Chondrocyte (in vitro differentiated cells): Measurements from ENCODE around the gene KIF6. TPM values are rescaled to one million over a fixed set of nuclear protein-coding genes. Genes with fewer than 3 reads are reported as not detected.

Source experiments
- DNase-seq: peaks from one replicate; pipeline ENCODE4 v3.0.0; 2021; ENCODE audit warnings: mixed read lengths, low spot score
- H3K27ac Mint-ChIP-seq: one replicate; pipeline ENCODE4 v1.8.0; 2021; ENCODE audit warnings: mild to moderate bottlenecking, moderate library complexity, mixed read lengths; ENCODE audit not compliant: unreplicated experiment
- H3K27me3 Mint-ChIP-seq: 2 replicates; pipeline ENCODE4 v1.8.0; 2021; ENCODE audit warnings: low read depth, mixed read lengths
- H3K36me3 Mint-ChIP-seq: 2 replicates; pipeline ENCODE4 v1.8.0; 2021; ENCODE audit warnings: low read depth, mixed read lengths
- H3K4me1 Mint-ChIP-seq: 2 replicates; pipeline ENCODE4 v1.8.0; 2021; ENCODE audit warnings: low read depth, mild to moderate bottlenecking, mixed read lengths
- H3K4me3 Mint-ChIP-seq: one replicate; pipeline ENCODE4 v1.8.0; 2021; ENCODE audit warnings: mild to moderate bottlenecking, moderate library complexity, mixed read lengths; ENCODE audit not compliant: unreplicated experiment
- H3K9me3 Mint-ChIP-seq: 2 replicates; pipeline ENCODE4 v1.8.0; 2021; ENCODE audit warnings: low read depth, mixed read lengths
- total RNA-seq: library from RNA; stranded (reverse); gene quantifications from 3 replicates; pipeline ENCODE4 v1.2.1, GENCODE V29; 2021
- TF ChIP-seq, protein P1 (sequence below): fragments of 200-600 bp; sonication (generic); IDR thresholded peaks from 2 replicates; pipeline ENCODE4 v1.5.0; 2021; ENCODE audit warnings: antibody characterized with exemption, mild to moderate bottlenecking, moderate library complexity

Gene KIF6
- total RNA-seq, 1 donor from 2014 or later, result 0.62 TPM

DNA sequence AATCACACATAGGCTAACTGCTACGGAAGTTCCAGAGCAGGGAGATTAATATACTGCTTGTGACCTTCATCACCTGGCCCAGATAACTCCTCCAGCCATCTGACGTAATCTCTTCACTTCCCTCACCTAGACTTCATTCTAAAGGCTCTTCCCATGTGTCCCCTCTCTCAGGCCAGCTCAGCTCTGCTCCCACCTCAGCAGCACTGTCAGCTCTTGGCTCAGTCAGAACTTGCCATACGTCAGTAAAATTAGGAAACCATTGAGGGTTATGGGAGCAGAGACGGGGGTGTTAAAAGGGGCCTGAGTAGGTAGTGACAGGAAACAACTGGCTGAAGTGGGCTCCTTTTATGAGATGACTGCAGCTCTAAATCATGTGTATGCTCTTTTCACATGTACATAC is 101.5 kb downstream of the KIF6 start:
- TF ChIP-seq, protein P1, sequence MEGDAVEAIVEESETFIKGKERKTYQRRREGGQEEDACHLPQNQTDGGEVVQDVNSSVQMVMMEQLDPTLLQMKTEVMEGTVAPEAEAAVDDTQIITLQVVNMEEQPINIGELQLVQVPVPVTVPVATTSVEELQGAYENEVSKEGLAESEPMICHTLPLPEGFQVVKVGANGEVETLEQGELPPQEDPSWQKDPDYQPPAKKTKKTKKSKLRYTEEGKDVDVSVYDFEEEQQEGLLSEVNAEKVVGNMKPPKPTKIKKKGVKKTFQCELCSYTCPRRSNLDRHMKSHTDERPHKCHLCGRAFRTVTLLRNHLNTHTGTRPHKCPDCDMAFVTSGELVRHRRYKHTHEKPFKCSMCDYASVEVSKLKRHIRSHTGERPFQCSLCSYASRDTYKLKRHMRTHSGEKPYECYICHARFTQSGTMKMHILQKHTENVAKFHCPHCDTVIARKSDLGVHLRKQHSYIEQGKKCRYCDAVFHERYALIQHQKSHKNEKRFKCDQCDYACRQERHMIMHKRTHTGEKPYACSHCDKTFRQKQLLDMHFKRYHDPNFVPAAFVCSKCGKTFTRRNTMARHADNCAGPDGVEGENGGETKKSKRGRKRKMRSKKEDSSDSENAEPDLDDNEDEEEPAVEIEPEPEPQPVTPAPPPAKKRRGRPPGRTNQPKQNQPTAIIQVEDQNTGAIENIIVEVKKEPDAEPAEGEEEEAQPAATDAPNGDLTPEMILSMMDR, result no peak
- H3K27ac Mint-ChIP-seq, result no peak overlapping the region
- H3K4me3 Mint-ChIP-seq, result no peak overlapping the region
- peaks cover 10% of the 10 kb centered on the region for H3K4me1 Mint-ChIP-seq
- H3K27me3 Mint-ChIP-seq, result no peaks in the 10 kb centered on the region
- H3K9me3 Mint-ChIP-seq, result no peaks in the 10 kb centered on the region
- no peaks in the 10 kb centered on the region for H3K36me3 Mint-ChIP-seq
- DNase-seq, result no peak

DNA sequence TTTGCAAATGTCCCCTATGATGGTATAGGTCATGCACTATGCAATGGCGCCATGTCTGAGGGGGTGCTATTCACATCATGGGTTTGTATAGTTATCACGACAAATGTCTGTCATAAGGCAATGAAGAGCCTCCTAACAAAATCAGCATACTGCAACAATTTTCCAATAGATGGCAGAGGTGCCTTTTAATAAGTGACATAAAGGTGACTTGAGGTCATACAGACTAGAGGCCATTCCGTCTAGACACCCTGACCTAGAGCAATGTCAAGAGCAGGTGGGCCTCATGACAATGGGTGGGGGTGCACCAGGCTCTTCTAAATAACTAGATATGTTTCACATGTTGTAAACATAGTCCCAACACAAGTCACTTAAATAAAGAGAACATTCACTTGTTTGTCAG is 107.7 kb downstream of the KIF6 start:
- peaks cover 18% of the 10 kb centered on the region for H3K4me1 Mint-ChIP-seq
- TF ChIP-seq, protein P1, result no peak
- no peak overlapping the region for H3K27ac Mint-ChIP-seq
- no peaks in the 10 kb centered on the region for H3K27me3 Mint-ChIP-seq
- no peaks in the 10 kb centered on the region for H3K36me3 Mint-ChIP-seq
- no peak overlapping the region for H3K4me3 Mint-ChIP-seq
- DNase-seq, result no peak
- peaks cover 2% of the 10 kb centered on the region for H3K9me3 Mint-ChIP-seq

DNA sequence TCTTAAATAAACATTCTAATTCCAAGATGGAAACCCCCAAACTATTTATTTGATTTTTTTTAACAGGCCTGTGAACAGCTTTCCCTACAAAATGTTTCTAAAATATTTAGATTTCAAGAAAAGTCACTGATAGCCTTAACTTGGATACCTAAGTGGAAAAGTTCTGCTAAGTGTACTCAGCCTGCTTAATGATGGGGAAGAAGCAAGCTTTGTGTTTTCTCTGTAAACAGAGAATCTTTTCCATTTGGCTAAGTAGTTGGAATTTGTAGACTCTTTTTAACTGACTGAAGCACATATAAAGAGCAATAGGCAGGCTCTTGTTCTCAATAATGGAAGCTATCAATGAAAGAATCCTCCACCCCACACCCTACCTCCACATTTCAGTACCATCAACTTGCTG is 108.2 kb downstream of the KIF6 start:
- TF ChIP-seq, protein P1, result no peak
- no peaks in the 10 kb centered on the region for H3K27me3 Mint-ChIP-seq
- DNase-seq, result no peak

DNA sequence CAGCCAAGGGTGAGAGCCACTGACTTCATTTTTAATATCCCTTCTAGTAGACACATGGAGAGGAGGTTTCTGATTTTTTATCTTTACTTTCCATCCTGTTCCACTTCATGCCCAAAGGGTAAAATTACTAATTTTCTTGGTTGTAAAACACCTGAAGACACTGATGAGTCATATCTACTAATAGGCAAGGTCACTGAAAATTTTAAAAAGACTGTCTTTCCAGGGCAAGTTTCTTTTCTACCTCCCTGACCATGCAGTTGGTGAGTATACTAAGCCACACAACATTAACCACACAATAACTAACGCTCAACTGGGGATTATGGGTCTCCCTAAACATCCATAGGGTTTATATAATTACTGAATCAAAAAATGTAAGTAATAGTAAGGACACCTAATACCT is 109.6 kb downstream of the KIF6 start:
- H3K36me3 Mint-ChIP-seq, result no peaks in the 10 kb centered on the region
- H3K9me3 Mint-ChIP-seq, result peaks cover 2% of the 10 kb centered on the region
- no peak overlapping the region for H3K27ac Mint-ChIP-seq
- peaks cover 18% of the 10 kb centered on the region for H3K4me1 Mint-ChIP-seq
- no peak for DNase-seq
- no peaks in the 10 kb centered on the region for H3K27me3 Mint-ChIP-seq
- no peak overlapping the region for H3K4me3 Mint-ChIP-seq
- TF ChIP-seq, protein P1, result no peak

More for the DNA sequence above, 108.2 kb downstream of the KIF6 start:
- Mint-ChIP-seq H3K4me1 (peaks cover 18% of the 10 kb centered on the region), H3K36me3 (no peaks in the 10 kb centered on the region), H3K4me3 (no peak overlapping the region), H3K9me3 (peaks cover 2% of the 10 kb centered on the region), H3K27ac (no peak overlapping the region)

DNA sequence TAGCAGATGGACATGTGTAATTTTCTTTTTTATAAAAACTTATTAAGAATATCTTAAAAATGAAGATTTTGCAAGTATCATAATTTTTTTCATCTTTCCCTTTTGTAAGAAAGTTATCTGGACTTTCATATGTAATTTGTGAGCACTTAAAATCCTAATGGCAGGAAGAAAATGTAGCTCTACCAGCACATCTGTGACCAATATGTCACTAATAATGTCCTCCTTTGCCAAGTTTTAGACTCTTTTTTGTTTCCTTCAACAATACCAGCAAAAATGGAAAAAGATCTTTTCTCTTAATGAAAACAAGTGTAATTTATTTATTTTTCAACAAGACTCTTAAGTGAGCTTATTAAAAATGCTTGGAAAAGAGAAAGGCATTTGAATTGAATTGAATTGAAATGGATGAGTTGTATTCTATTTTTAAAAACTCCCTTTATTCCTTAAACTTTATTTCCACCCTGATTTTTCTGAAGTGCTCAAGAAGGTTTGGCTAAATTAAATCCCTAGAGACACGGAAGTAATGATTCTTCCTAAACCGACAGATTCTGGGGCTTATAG is 110.7 kb downstream of the KIF6 start:
- H3K27me3 Mint-ChIP-seq, result no peaks in the 10 kb centered on the region

More for the DNA sequence above, 110.7 kb downstream of the KIF6 start:
- no peak for DNase-seq
- peaks cover 28% of the 10 kb centered on the region for H3K4me1 Mint-ChIP-seq
- TF ChIP-seq, protein P1, result no peak
- no peak overlapping the region for H3K27ac Mint-ChIP-seq
- H3K9me3 Mint-ChIP-seq, result peaks cover 2% of the 10 kb centered on the region
- H3K36me3 Mint-ChIP-seq, result no peaks in the 10 kb centered on the region
- H3K4me3 Mint-ChIP-seq, result no peak overlapping the region
